Nephron progenitor cell (in vitro differentiated cells): ENCODE measurements around the gene PLCH2.

Experiments
- DNase-seq: peaks from one replicate; pipeline ENCODE4 v3.0.0; 2021
- H3K27ac Mint-ChIP-seq: 2 replicates; pipeline ENCODE4 v1.8.0; 2021; ENCODE audit warnings: mild to moderate bottlenecking, moderate library complexity, mixed read lengths
- H3K27me3 Mint-ChIP-seq: 2 replicates; pipeline ENCODE4 v1.8.0; 2021; ENCODE audit warnings: mild to moderate bottlenecking, low read depth, mixed read lengths; ENCODE audit not compliant: poor library complexity
- H3K36me3 Mint-ChIP-seq: 2 replicates; pipeline ENCODE4 v1.8.0; 2021; ENCODE audit warnings: low read depth, mixed read lengths
- H3K4me1 Mint-ChIP-seq: 2 replicates; pipeline ENCODE4 v1.8.0; 2021; ENCODE audit warnings: mixed read lengths
- H3K4me3 Mint-ChIP-seq: 2 replicates; pipeline ENCODE4 v1.8.0; 2021; ENCODE audit warnings: mild to moderate bottlenecking, moderate library complexity, mixed read lengths
- H3K9me3 Mint-ChIP-seq: 2 replicates; pipeline ENCODE4 v1.8.0; 2021; ENCODE audit warnings: mild to moderate bottlenecking, moderate library complexity, mixed read lengths
- CTCF ChIP-seq: fragments of 200-600 bp; sonication (generic); IDR thresholded peaks from 2 replicates; pipeline ENCODE4 v1.5.0; 2021; ENCODE audit warnings: antibody characterized with exemption

PLCH2 gene

DNA sequence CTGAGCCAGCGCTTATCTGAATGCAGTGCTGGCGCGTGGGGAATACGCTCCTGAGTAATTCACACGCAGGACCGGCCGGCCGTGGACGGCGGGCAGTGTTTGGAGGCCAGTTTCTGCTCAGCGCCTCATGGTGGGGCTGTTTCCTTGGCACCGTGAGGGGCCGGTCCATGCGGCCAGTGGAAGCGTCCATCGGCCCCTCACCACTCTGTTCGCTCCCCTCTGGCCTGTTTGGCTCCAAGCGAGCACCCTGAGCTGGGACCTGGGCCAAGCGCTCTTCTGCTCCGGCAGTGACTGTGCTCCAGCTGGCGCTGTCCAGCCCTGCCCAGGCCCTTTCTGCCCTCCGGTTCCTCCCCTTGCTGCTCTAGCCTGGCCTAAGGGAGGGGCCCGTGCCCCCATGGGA lies 16.3 kb upstream of the PLCH2 start:
- Mint-ChIP-seq H3K27me3 (peaks cover 17% of the 10 kb centered on the region), H3K4me1 (peaks cover 24% of the 10 kb centered on the region), H3K9me3 (no peaks in the 10 kb centered on the region), H3K4me3 (no peak overlapping the region), H3K36me3 (no peaks in the 10 kb centered on the region), H3K27ac (no peak overlapping the region)
- no peak for DNase-seq
- no peak for TF ChIP-seq CTCF

- H3K36me3 Mint-ChIP-seq: no peaks in the 10 kb centered on the region
- peaks cover 17% of the 10 kb centered on the region for H3K27me3 Mint-ChIP-seq
- peaks cover 24% of the 10 kb centered on the region for H3K4me1 Mint-ChIP-seq
- no peak for TF ChIP-seq CTCF
- H3K9me3 Mint-ChIP-seq: no peaks in the 10 kb centered on the region
- no peak overlapping the region for H3K4me3 Mint-ChIP-seq
- no peak overlapping the region for H3K27ac Mint-ChIP-seq
- DNase-seq: no peak
Measured at GRCh38 chr1:2460203-2460602, 15.9 kb upstream of the PLCH2 start.

GRCh38 chr1:2460996-2461751 lies 14.9 kb upstream of the PLCH2 start:
- DNase-seq: no peak
- no peaks in the 10 kb centered on the region for H3K9me3 Mint-ChIP-seq
- TF ChIP-seq CTCF: no peak
- H3K27me3 Mint-ChIP-seq: peaks cover 21% of the 10 kb centered on the region
- H3K36me3 Mint-ChIP-seq: no peaks in the 10 kb centered on the region
- no peak overlapping the region for H3K27ac Mint-ChIP-seq
- H3K4me3 Mint-ChIP-seq: no peak overlapping the region
- peaks cover 20% of the 10 kb centered on the region for H3K4me1 Mint-ChIP-seq

DNA sequence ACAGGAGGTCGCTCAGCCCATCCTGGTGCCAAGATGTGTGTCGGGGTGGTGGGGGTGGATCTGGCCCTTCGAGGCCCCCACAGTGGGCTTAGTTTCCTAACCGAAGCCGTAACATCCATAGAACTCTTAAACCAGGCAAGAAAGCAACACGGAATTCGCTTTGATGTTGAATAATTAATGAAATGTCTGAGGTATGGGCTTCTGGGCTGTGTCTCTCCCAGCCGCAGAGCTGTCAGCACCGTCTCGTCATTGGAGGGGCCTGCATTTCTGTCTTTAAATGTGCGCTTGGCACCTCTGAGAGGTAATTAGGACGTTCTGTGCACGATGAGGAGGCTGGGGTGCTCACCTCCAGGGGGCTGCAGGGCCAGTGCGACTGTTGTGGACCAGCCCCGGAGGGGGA lies 13.3 kb upstream of the PLCH2 start:
- Mint-ChIP-seq H3K27ac (no peak overlapping the region), H3K4me3 (no peak overlapping the region), H3K4me1 (peaks cover 20% of the 10 kb centered on the region), H3K27me3 (peaks cover 29% of the 10 kb centered on the region), H3K9me3 (no peaks in the 10 kb centered on the region), H3K36me3 (no peaks in the 10 kb centered on the region)
- TF ChIP-seq CTCF: no peak
- DNase-seq: no peak

DNA sequence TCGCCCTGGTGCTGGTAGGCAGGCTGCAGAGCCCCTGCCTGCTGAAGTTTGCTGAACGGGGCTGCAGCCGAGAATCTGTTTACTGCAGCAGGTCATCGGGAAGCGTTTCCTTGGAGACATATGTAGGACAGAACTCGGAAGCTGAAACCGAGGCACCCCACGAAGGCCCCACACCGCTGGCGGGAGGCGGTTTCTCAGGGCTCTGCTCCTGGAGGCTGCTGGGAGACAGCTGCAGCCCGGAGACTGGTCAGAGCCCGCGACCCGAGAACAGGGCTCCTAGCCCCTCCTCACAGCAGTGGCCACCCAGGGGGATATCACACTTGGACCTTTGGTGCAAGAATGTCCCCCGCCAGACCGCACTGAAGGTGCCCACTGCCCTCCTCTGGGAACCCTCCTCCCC lies 12.7 kb upstream of the PLCH2 start:
- H3K4me1 Mint-ChIP-seq: peaks cover 20% of the 10 kb centered on the region
- no peaks in the 10 kb centered on the region for H3K9me3 Mint-ChIP-seq
- peak; percentile 42 for DNase-seq
- no peaks in the 10 kb centered on the region for H3K36me3 Mint-ChIP-seq
- H3K27me3 Mint-ChIP-seq: peaks cover 29% of the 10 kb centered on the region
- TF ChIP-seq CTCF: no peak
- H3K27ac Mint-ChIP-seq: no peak overlapping the region
- H3K4me3 Mint-ChIP-seq: no peak overlapping the region
